Measurements from ENCODE around the gene SLC28A1.

SLC28A1 gene

DNA sequence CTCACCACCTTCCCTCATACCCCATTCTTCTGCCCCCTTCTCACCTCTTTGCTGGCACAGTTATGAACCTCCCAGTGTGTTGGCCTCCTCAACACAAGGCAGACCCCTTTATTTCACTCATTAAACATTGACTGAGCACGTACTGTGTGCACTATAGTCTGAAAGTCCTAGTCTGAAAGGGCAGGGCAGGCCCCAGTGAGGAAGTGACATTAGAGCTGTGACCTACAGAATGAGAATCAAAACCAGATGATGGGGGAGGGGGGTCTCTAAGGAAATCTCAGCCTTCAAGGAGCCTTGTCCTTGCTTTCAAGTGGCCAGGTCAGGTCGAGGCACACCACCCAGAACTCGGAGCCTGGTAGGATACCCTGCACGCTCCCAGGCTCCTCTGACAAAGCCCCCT is 3.5 kb downstream of the SLC28A1 start:
- no peaks in the 10 kb centered on the region for H3K9me3 ChIP-seq (replicated peaks; ENCODE audit: low read length)
- H3K4me1 ChIP-seq (ENCODE audit: control insufficient read depth, insufficient read depth, low read length) = no peaks in the 10 kb centered on the region
- no peak overlapping the region for H3K9ac ChIP-seq (ENCODE audit: low read depth, low read length)
- no peak overlapping the region for H3K4me3 ChIP-seq (ENCODE audit: low read length)
- peaks cover 17% of the 10 kb centered on the region for H3K27me3 ChIP-seq (ENCODE audit: control insufficient read depth, insufficient read depth, low read length)
- H3K36me3 ChIP-seq (ENCODE audit: insufficient read depth, low read length) = no peaks in the 10 kb centered on the region
- no peak overlapping the region for H3K4me2 ChIP-seq (ENCODE audit: low read length)

DNA sequence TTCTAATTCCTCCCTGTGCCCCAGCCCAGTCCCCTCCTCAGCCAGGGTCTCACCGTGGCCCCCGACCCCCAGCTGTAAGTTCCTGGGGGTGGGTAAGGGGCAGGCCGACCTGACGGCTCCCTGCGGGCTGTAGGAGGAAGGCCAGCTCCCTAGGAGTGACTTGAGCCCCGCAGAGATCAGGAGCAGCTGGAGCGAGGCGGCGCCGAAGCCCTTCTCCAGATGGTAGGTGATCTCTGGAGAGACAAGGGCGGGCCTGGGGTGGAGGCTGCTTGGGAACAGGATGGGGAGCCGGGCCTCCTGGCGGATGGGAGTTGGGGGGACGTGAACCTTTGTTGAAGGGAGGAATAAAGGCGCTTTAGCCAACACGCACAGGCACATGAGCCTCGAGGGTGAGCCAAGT is 4.2 kb downstream of the SLC28A1 start:
- H3K9ac ChIP-seq (ENCODE audit: low read depth, low read length) = no peak overlapping the region
- no peak overlapping the region for H3K4me2 ChIP-seq (ENCODE audit: low read length)
- no peak overlapping the region for H3K4me3 ChIP-seq (ENCODE audit: low read length)
- H3K36me3 ChIP-seq (ENCODE audit: insufficient read depth, low read length) = no peaks in the 10 kb centered on the region
- H3K9me3 ChIP-seq (replicated peaks; ENCODE audit: low read length) = no peaks in the 10 kb centered on the region
- H3K4me1 ChIP-seq (ENCODE audit: control insufficient read depth, insufficient read depth, low read length) = no peaks in the 10 kb centered on the region
- peaks cover 17% of the 10 kb centered on the region for H3K27me3 ChIP-seq (ENCODE audit: control insufficient read depth, insufficient read depth, low read length)

DNA sequence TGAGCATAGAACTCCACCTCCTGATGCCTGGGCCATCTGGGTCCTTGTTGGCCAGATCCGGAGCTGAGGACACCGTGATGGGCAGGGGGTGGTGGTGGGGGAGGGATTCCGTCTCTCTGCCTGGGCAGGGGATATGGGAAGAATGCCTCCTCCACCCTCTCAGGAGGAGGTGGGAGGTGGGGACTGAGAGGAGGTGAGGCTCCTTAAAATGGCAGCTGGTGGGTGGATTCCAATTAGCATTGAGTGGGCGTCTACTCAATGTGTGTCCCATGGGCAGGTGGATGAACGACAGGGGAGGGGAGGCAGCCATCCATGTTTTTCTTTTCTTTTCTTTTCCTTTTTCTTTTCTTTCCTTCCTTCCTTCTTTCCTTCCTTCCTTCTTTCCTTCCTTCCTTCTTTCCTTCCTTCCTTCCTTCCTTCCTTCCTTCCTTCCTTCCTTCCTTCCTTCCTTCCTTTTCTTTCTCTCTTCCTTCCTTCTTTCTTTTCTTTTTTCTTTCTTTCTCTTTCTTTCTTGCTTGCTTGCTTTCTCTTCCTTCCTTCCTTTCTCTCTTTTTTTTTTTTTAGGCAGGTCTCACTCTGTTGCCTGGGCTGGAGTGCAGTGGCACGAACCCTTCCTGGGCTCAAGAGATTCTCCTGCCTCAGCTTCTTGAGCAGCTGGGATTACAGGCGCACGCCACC is 5.0 kb downstream of the SLC28A1 start:
- no peak overlapping the region for H3K9ac ChIP-seq (ENCODE audit: low read depth, low read length)
- H3K36me3 ChIP-seq (ENCODE audit: insufficient read depth, low read length) = no peaks in the 10 kb centered on the region
- H3K27me3 ChIP-seq (ENCODE audit: control insufficient read depth, insufficient read depth, low read length) = peaks cover 21% of the 10 kb centered on the region
- no peak overlapping the region for H3K4me3 ChIP-seq (ENCODE audit: low read length)
- no peaks in the 10 kb centered on the region for H3K4me1 ChIP-seq (ENCODE audit: control insufficient read depth, insufficient read depth, low read length)
- no peak overlapping the region for H3K4me2 ChIP-seq (ENCODE audit: low read length)
- H3K9me3 ChIP-seq (replicated peaks; ENCODE audit: low read length) = no peaks in the 10 kb centered on the region

DNA sequence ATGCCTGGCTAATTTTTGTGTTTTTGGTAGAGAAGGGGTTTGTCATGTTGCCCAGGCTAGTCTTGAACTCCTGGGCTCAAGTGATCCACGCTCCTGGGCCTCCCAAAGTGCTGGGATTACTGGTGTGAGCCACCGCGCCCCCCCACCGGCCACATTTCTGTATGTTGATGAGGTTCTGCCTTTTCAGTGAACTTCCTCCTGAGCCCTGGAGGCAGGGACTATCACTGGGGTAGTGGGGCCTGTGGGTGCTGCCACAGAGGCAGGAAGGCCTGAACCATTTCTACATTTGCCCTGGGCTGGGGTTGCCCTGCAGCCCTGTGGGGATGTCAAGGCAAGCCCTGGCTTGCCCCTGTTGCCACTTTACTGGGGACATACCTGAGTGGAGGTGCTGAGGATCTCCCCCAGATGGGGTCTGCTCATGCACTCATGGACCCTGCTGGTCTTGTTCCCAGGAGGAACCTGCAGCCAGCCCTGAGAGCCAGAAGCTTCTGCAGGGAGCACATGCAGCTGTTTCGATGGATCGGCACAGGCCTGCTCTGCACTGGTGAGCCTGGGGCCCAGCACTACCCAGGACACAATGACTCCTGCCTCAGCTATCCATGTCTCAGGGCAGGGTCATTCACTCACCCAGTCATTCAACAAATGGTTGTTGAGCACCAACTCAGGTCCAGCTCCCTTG is 5.7 kb downstream of the SLC28A1 start:
- Histone ChIP-seq H3K4me1 (ENCODE audit: control insufficient read depth, insufficient read depth, low read length) (no peaks in the 10 kb centered on the region), H3K9me3 (replicated peaks; ENCODE audit: low read length) (no peaks in the 10 kb centered on the region), H3K9ac (ENCODE audit: low read depth, low read length) (no peak overlapping the region), H3K4me3 (ENCODE audit: low read length) (no peak overlapping the region), H3K27me3 (ENCODE audit: control insufficient read depth, insufficient read depth, low read length) (peaks cover 27% of the 10 kb centered on the region), H3K36me3 (ENCODE audit: insufficient read depth, low read length) (no peaks in the 10 kb centered on the region), H3K4me2 (ENCODE audit: low read length) (no peak overlapping the region)

DNA sequence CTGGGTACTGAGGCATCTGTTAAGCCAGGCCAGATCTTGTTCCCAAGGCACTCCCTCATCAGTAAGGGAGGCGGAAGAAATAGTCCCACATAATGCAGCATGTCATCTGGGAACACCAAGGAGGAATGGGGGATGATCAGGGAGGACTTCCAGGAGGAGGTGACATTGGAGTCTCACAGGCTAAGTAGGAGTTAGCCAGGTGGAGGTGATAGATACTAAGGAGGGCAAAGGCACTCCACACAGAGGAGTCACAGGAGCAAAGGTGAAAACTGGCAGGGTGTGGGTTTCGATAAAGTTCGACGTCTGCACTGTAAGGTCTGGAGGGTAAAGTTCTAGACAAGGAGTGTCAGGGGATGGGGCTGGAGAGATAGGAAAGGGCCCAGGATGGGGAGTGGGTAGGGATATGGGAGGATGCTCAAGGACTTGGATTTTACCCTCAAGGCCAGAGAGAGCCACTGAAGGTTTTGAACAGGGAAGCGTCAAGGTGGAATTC is 6.3 kb downstream of the SLC28A1 start:
- Histone ChIP-seq H3K4me2 (ENCODE audit: low read length) (no peak overlapping the region), H3K9ac (ENCODE audit: low read depth, low read length) (no peak overlapping the region), H3K4me3 (ENCODE audit: low read length) (no peak overlapping the region), H3K36me3 (ENCODE audit: insufficient read depth, low read length) (no peaks in the 10 kb centered on the region), H3K9me3 (replicated peaks; ENCODE audit: low read length) (no peaks in the 10 kb centered on the region), H3K4me1 (ENCODE audit: control insufficient read depth, insufficient read depth, low read length) (no peaks in the 10 kb centered on the region), H3K27me3 (ENCODE audit: control insufficient read depth, insufficient read depth, low read length) (peaks cover 31% of the 10 kb centered on the region)

DNA sequence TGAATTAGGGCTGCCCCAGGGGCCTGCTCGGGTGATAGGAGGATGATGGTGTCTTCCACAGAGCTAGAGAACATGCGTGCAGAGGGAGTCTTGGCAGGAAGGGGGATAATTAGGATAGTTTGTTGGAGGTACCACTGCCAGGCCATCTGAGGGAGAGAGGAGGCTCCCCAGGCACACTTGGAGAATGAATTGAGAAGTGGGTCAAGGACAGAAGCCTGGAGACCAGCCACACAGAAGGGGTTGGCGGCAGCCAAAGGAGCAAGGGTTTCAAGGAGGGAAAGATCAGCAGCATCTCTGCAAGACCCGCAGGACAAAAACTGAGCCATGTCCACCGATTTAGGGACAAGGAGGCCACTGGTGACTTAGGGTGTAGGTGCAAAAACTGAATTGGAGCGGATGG is 6.9 kb downstream of the SLC28A1 start:
- H3K4me3 ChIP-seq (ENCODE audit: low read length) = no peak overlapping the region
- no peaks in the 10 kb centered on the region for H3K36me3 ChIP-seq (ENCODE audit: insufficient read depth, low read length)
- no peaks in the 10 kb centered on the region for H3K4me1 ChIP-seq (ENCODE audit: control insufficient read depth, insufficient read depth, low read length)
- H3K4me2 ChIP-seq (ENCODE audit: low read length) = no peak overlapping the region
- no peaks in the 10 kb centered on the region for H3K9me3 ChIP-seq (replicated peaks; ENCODE audit: low read length)
- H3K9ac ChIP-seq (ENCODE audit: low read depth, low read length) = no peak overlapping the region
- H3K27me3 ChIP-seq (ENCODE audit: control insufficient read depth, insufficient read depth, low read length) = peaks cover 31% of the 10 kb centered on the region

DNA sequence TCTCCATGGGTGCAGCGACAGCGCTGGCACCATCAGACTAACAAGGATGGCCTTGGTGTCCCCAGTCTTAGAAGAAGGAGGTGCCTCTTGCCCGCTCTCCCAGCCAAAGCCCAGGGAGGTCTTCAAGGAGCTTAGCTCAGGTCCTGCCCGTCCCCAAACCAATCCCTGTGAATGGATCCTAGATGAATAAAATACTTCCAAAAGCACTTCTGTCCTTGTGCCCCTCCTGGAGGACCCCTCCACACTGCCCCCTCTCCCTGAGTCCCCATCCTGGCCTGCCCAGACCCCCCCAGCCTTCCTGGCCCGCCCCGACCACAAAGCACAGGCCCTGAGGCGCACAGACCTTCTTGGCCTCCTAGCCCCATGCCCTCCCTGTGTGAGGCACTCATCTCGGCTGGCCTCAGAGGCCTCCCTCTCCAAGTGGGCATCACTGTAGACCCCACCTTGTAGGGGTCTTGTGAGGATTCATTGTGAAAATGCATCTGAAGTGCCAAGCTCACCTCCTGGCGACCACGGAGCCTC is 8.4 kb downstream of the SLC28A1 start:
- H3K4me2 ChIP-seq (ENCODE audit: low read length) = no peak overlapping the region

DNA sequence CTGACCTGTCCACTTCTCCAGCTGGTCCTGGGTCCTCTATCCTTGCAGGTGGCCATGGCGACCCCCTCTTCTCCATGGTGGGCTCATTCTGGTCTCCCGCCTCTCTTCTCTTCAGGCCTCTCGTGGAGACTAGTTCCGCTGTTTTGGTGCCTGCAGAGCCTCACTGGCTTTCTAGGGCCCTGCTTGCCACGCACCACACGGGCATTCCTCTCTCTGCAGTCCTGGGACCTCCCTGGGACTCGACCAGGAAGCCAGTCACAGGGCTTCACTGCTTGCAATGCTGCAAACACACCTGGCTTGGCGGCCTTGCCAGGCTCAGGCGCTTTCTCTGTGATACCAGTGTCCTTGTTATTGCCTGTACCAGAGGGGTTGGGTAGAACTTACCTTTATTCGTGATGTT is 9.1 kb downstream of the SLC28A1 start:
- Histone ChIP-seq H3K9me3 (replicated peaks; ENCODE audit: low read length) (no peaks in the 10 kb centered on the region), H3K36me3 (ENCODE audit: insufficient read depth, low read length) (no peaks in the 10 kb centered on the region), H3K27me3 (ENCODE audit: control insufficient read depth, insufficient read depth, low read length) (peaks cover 38% of the 10 kb centered on the region), H3K9ac (ENCODE audit: low read depth, low read length) (no peak overlapping the region), H3K4me2 (ENCODE audit: low read length) (no peak overlapping the region), H3K4me3 (ENCODE audit: low read length) (no peak overlapping the region), H3K4me1 (ENCODE audit: control insufficient read depth, insufficient read depth, low read length) (no peaks in the 10 kb centered on the region)

More for the DNA sequence above, 8.4 kb downstream of the SLC28A1 start:
- Histone ChIP-seq H3K9ac (ENCODE audit: low read depth, low read length) (no peak overlapping the region), H3K4me1 (ENCODE audit: control insufficient read depth, insufficient read depth, low read length) (no peaks in the 10 kb centered on the region), H3K36me3 (ENCODE audit: insufficient read depth, low read length) (no peaks in the 10 kb centered on the region), H3K4me3 (ENCODE audit: low read length) (no peak overlapping the region), H3K27me3 (ENCODE audit: control insufficient read depth, insufficient read depth, low read length) (peaks cover 39% of the 10 kb centered on the region), H3K9me3 (replicated peaks; ENCODE audit: low read length) (no peaks in the 10 kb centered on the region)

DNA sequence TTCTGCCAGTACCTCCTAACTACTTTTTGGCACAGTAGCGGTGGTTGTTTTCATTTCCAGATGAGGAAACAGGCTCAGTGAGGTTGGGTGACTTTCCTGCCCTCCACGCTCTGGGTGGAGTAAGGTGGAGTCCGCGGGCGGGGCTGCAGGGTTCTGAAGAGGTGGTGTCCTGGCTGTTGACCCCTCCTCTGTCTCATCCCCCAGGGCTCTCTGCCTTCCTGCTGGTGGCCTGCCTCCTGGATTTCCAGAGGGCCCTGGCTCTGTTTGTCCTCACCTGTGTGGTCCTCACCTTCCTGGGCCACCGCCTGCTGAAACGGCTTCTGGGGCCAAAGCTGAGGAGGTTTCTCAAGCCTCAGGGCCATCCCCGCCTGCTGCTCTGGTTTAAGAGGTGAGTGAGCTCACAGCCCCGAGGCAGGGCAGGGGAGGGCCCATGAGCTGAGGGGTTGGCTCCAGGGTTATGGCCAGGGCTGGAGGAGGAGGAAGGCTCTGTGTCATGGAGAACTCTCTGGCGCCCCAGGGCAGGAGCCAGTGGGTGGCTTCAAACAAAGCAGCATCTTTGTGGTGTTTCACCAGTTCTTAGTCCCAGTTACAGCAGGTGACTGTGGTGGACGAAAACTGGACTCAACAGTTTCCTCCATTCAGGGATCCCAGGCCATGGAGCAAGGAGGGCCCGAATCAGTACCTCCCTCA is 10.4 kb downstream of the SLC28A1 start:
- no peak overlapping the region for H3K9ac ChIP-seq (ENCODE audit: low read depth, low read length)

DNA sequence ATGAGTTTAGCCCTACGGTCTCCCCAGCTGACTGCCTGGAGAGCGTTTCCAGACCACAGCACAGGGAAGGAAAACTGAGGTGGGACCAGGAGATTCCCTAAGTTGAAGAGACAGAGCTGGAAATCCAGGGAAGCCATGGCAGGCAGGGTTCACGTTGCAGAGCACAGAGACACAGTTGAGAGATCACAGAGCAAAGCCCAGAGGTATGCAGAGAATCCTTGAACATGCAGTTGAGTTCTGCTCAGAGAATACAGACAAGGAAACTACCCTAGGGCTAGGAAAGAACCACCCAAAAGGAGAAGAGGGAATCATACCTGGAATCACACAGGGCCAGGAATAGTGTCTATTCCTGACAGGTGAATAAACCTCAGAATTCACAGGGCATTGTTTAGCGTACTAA is 14.3 kb downstream of the SLC28A1 start:
- Histone ChIP-seq H3K36me3 (ENCODE audit: insufficient read depth, low read length) (no peaks in the 10 kb centered on the region), H3K4me1 (ENCODE audit: control insufficient read depth, insufficient read depth, low read length) (no peaks in the 10 kb centered on the region), H3K4me3 (ENCODE audit: low read length) (no peak overlapping the region), H3K27me3 (ENCODE audit: control insufficient read depth, insufficient read depth, low read length) (peaks cover 37% of the 10 kb centered on the region), H3K9ac (ENCODE audit: low read depth, low read length) (no peak overlapping the region), H3K9me3 (replicated peaks; ENCODE audit: low read length) (no peaks in the 10 kb centered on the region), H3K4me2 (ENCODE audit: low read length) (no peak overlapping the region)

More for the DNA sequence above, 10.4 kb downstream of the SLC28A1 start:
- no peaks in the 10 kb centered on the region for H3K36me3 ChIP-seq (ENCODE audit: insufficient read depth, low read length)
- peaks cover 46% of the 10 kb centered on the region for H3K27me3 ChIP-seq (ENCODE audit: control insufficient read depth, insufficient read depth, low read length)
- no peak overlapping the region for H3K4me3 ChIP-seq (ENCODE audit: low read length)
- no peak overlapping the region for H3K4me2 ChIP-seq (ENCODE audit: low read length)
- H3K4me1 ChIP-seq (ENCODE audit: control insufficient read depth, insufficient read depth, low read length) = no peaks in the 10 kb centered on the region
- H3K9me3 ChIP-seq (replicated peaks; ENCODE audit: low read length) = no peaks in the 10 kb centered on the region

DNA sequence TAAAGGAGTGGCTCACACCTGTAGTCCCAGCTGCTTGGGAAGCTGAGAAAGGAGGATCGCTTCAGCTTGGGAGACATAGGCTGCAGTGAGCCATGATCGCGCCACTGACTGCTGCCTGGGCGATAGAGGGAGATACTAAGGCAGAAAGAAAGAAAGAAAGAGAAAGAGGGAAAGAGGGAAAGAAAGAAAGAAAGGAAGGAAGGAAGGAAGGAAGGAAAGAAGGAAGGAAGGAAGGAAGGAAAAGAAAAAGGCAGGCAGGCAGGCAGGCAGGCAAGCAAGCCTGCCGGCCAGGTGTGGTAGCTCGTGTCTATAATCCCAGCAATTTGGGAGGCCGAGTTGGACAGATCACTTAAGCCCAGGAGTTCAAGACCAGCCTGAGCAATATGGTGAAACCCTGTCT is 15.3 kb downstream of the SLC28A1 start:
- H3K9ac ChIP-seq (ENCODE audit: low read depth, low read length) = no peak overlapping the region
- no peak overlapping the region for H3K4me2 ChIP-seq (ENCODE audit: low read length)
- no peaks in the 10 kb centered on the region for H3K9me3 ChIP-seq (replicated peaks; ENCODE audit: low read length)
- H3K27me3 ChIP-seq (ENCODE audit: control insufficient read depth, insufficient read depth, low read length) = peaks cover 32% of the 10 kb centered on the region
- H3K4me1 ChIP-seq (ENCODE audit: control insufficient read depth, insufficient read depth, low read length) = no peaks in the 10 kb centered on the region
- no peaks in the 10 kb centered on the region for H3K36me3 ChIP-seq (ENCODE audit: insufficient read depth, low read length)
- H3K4me3 ChIP-seq (ENCODE audit: low read length) = no peak overlapping the region
